ENCODE data around the gene PIP5K1A. TPM values are rescaled to one million over a fixed set of nuclear protein-coding genes. Genes with fewer than 3 reads are reported as not detected.
A peak's percentile ranks its signal among the peaks of the same experiment; 100 is the strongest.
"Not testable (repeated sequence)": the region's sequence is repeated elsewhere in the genome, so short reads cannot be mapped to it uniquely, and the experiment has no call there.

PIP5K1A gene
- total RNA-seq, 6 experiments from 2014 or later, result 13.9 to 22.1 (median 17.2) TPM

DNA sequence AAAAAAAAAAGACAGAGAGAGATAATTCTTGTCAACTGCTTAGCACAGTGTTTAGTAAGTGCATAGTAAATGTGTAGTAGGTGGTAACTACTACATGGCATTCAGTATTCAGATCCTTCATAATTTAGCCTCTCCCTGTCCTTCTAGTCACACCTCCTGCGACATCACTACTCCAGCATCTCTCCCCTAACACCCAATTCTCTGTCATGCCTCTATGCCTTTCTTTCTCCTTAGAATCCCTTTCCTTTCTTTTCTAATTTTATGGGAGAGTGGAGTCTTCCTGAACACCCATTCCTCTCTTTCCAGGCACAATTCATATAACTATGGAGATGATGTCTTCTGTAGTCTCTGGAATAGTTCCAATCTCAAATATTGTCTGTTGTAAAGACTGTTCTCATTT, 4.5 kb upstream of the PIP5K1A start:
- ATAC-seq (no peak), DNase-seq (no peak)
- intact Hi-C loops (cut with DNase I), result loop anchor here in 1 of 2 donors (10.0 kb wide), 1 partner anchor 81 kb away; no protein-coding TSS in a partner anchor
- Histone ChIP-seq H3K9me3 (no peaks in the 10 kb centered on the region), H3K36me3 (no peaks in the 10 kb centered on the region), H3K27ac (no peak overlapping the region), H3K27me3 (no peaks in the 10 kb centered on the region), H3K4me1 (peaks cover 0 to 11% (median 2%) of the 10 kb centered on the region in 4 donors), H3K4me3 (no peak overlapping the region)
- TF ChIP-seq POLR2A (IDR thresholded peaks at IDR 0.05), result no peak
- TF ChIP-seq, protein P1, sequence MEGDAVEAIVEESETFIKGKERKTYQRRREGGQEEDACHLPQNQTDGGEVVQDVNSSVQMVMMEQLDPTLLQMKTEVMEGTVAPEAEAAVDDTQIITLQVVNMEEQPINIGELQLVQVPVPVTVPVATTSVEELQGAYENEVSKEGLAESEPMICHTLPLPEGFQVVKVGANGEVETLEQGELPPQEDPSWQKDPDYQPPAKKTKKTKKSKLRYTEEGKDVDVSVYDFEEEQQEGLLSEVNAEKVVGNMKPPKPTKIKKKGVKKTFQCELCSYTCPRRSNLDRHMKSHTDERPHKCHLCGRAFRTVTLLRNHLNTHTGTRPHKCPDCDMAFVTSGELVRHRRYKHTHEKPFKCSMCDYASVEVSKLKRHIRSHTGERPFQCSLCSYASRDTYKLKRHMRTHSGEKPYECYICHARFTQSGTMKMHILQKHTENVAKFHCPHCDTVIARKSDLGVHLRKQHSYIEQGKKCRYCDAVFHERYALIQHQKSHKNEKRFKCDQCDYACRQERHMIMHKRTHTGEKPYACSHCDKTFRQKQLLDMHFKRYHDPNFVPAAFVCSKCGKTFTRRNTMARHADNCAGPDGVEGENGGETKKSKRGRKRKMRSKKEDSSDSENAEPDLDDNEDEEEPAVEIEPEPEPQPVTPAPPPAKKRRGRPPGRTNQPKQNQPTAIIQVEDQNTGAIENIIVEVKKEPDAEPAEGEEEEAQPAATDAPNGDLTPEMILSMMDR (IDR thresholded peaks at IDR 0.05), result no peak
- 60% methylated on average over 1 of the region's 1 CpG for WGBS (ENCODE audit: insufficient coverage, low coverage, low lambda C conversion rate, missing lambda C conversion rate)

DNA sequence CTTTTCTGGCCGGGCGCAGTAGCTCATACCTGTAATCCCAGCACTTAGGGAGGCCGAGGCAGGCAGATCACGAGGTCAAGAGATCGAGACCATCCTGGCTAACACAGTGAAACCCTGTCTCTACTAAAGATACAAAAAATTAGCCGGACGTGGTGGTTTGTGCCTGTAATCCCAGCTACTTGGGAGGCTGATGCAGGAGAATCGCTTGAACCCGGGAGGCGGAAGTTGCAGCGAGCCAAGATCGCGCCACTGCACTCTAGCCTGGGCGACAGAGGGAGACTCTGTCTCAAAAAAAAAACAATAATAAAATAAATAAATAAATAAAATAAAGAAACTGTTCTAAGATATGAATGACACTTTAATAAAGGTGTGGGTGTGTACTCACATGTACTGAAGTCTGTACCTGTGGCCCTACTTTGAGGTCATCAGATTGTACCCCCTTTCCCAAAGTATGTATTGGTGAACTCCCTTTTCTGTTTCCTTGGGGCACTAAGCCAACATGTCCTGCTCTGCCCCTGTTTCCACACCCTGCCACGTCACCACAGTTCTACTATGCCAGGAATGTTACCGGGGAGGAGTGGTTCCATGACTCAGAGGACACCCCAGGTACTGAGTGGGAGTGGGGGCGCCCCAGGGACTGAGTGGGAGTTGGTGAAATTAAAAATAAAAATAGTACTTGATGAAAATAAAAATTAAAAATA, 3.3 kb upstream of the PIP5K1A start:
- DNase-seq (peak in 2 of 3 donors; percentile 63), ATAC-seq (peak in 2 of 4 donors; percentile 18 to 21)
- intact Hi-C loops (cut with DNase I), result loop anchor here in 1 of 2 donors (10.0 kb wide), 1 partner anchor 80 kb away; no protein-coding TSS in a partner anchor
- H3K27me3 ChIP-seq, H3K36me3 ChIP-seq, H3K27ac ChIP-seq, H3K9me3 ChIP-seq, H3K4me3 ChIP-seq: not testable (repeated sequence)
- peaks cover 0 to 17% (median 0%) of the 10 kb centered on the region in 4 donors for H3K4me1 ChIP-seq
- WGBS (ENCODE audit: insufficient coverage, low coverage, low lambda C conversion rate, missing lambda C conversion rate), result 53% methylated on average over 13 of the region's 17 CpGs

DNA sequence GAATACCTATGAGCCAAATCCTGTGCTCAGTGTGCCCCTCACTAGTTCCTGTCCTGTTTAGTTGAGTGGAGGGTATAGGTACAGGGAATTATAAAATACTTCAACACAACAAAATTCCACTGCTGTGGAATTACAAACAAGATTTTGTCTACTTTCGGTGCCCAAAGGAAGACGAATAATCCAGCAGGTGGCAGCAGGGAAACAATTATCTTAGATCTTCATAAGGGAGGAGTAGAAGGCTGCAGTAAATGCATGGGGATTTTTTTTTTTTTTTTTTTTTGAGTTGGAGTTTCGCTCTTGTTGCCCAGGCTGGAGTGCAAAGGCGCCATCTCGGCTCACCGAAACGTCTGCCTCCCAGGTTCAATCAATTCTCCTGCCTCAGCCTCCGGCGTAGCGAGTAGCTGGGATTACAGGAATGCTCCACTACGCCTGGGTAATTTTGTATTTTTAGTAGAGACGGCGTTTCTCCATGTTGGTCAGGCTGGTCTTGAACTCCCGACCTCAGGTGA, 2.0 kb upstream of the PIP5K1A start:
- Histone ChIP-seq H3K36me3 (no peaks in the 10 kb centered on the region), H3K27ac (peak overlapping the region; percentile 18 to 61 (median 39)), H3K4me1 (peaks cover 0 to 21% (median 0%) of the 10 kb centered on the region in 4 donors), H3K27me3 (no peaks in the 10 kb centered on the region), H3K4me3 (peak overlapping the region in 2 of 3 donors; percentile 23 to 38), H3K9me3 (no peaks in the 10 kb centered on the region)
- ATAC-seq (peak; percentile 49 to 65 (median 56)), DNase-seq (peak in 1 of 3 donors; percentile 69)
- intact Hi-C loops (cut with DNase I), result loop anchor here in 1 of 2 donors (10.0 kb wide), 1 partner anchor 78 kb away; no protein-coding TSS in a partner anchor
- WGBS (ENCODE audit: insufficient coverage, low coverage, low lambda C conversion rate, missing lambda C conversion rate), result 29% methylated on average over 14 of the region's 14 CpGs
- no peak for TF ChIP-seq POLR2A (IDR thresholded peaks at IDR 0.05)
- TF ChIP-seq, protein P1 (IDR thresholded peaks at IDR 0.05), result peak; percentile 53 to 59 (median 56)

DNA sequence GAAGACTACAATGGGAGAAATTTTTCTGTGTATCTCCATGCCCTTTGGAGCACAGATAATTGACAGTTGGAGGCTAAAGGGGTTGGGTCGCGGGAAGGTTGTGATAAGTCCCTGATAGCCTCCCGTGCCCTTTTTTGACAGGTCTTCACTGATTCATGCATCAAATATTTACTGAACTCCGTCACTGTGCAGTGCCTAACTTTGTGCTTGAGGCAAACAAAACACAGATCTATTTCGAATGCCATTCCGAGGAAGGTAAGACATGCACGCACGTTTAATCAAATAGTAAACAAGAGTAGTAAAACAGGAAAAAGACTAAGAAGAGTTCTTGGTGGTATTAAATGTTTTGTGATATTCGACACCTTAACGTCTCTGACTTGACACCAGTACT, 494 bp upstream of the PIP5K1A start:
- peak overlapping the region; percentile 59 to 78 (median 73) for H3K27ac ChIP-seq
- H3K27me3 ChIP-seq, result no peaks in the 10 kb centered on the region
- DNase-seq (no peak), ATAC-seq (peak; percentile 8 to 46 (median 16))
- no peak for TF ChIP-seq POLR2A (IDR thresholded peaks at IDR 0.05)
- TF ChIP-seq, protein P1 (IDR thresholded peaks at IDR 0.05), result no peak
- H3K4me3 ChIP-seq, result peak overlapping the region; percentile 74 to 83 (median 81)
- 3% methylated on average over 10 of the region's 10 CpGs for WGBS (ENCODE audit: insufficient coverage, low coverage, low lambda C conversion rate, missing lambda C conversion rate)
- peaks cover 0 to 4% (median 0%) of the 10 kb centered on the region in 4 donors for H3K36me3 ChIP-seq
- peaks cover 0 to 21% (median 0%) of the 10 kb centered on the region in 4 donors for H3K4me1 ChIP-seq
- H3K9me3 ChIP-seq, result no peaks in the 10 kb centered on the region
- intact Hi-C loops (cut with DNase I), result loop anchor here in 1 of 2 donors (10.0 kb wide), 1 partner anchor 77 kb away; no protein-coding TSS in a partner anchor

Measured in right lobe of liver (tissue), 6 donors.